PC-9 (cell line): ENCODE measurements around the gene LSM7. TPM values are rescaled to one million over a fixed set of nuclear protein-coding genes. Genes with fewer than 3 reads are reported as not detected.

Experiments
- BruUV-seq: library from RNA; stranded (reverse); fragments of 400-500 nt; replicated peaks from 2 replicates; lab custom pipeline; 2021; lab: Mats Ljungman, UMichigan
- CTCF ChIA-PET: fragments of 300-600 bp; sonication (Branson Sonifier 250); formaldehyde crosslinking; loops from one replicate; lab custom pipeline; 2022; ENCODE audit warnings: antibody characterized with exemption; lab: Charles Lee
- POLR2A ChIA-PET: fragments of 300-600 bp; sonication (Branson Sonifier 250); formaldehyde crosslinking; loops from one replicate; lab custom pipeline; 2022; ENCODE audit warnings: antibody characterized with exemption; ENCODE audit not compliant: unreplicated experiment; lab: Charles Lee
- DNase-seq, 2 experiments: peaks; one replicate each; pipeline versions ENCODE4 v3.0.0 to v3.0.0-alpha.2; 2015 to 2022; ENCODE audit warnings: mixed read lengths in 1 of 2
- H2AFZ ChIP-seq: fragments of 200-600 bp; sonication (generic); 2 replicates; pipeline ENCODE4 v1.8.1; 2017; ENCODE audit warnings: antibody characterized with exemption
- H3F3A ChIP-seq: fragments of 200-600 bp; sonication (generic); 2 replicates; pipeline ENCODE4 v1.8.1; 2017; ENCODE audit warnings: antibody characterized with exemption, mild to moderate bottlenecking, low read depth; ENCODE audit not compliant: insufficient read depth
- H3K27ac ChIP-seq: fragments of 200-600 bp; sonication (generic); 2 replicates; pipeline ENCODE4 v1.6.1; 2016; ENCODE audit warnings: mixed run types
- H3K27me3 ChIP-seq: fragments of 200-600 bp; sonication (generic); 2 replicates; pipeline ENCODE4 v1.6.1; 2016; ENCODE audit warnings: low read depth, mixed run types; ENCODE audit not compliant: insufficient read depth
- H3K36me3 ChIP-seq: fragments of 200-600 bp; sonication (generic); 2 replicates; pipeline ENCODE4 v1.6.1; 2016; ENCODE audit warnings: low read depth, mixed run types
- H3K4me1 ChIP-seq: fragments of 200-600 bp; sonication (generic); replicated peaks from 2 replicates; pipeline ENCODE4 v1.6.1; 2016; ENCODE audit warnings: mixed run types; ENCODE audit not compliant: insufficient read depth
- H3K4me2 ChIP-seq: fragments of 200-600 bp; sonication (generic); 2 replicates; pipeline ENCODE4 v1.6.1; 2017; ENCODE audit warnings: mixed run types
- H3K4me3 ChIP-seq: fragments of 200-600 bp; sonication (generic); 2 replicates; pipeline ENCODE4 v1.6.1; 2016; ENCODE audit warnings: mixed run types
- H3K79me2 ChIP-seq: fragments of 200-600 bp; sonication (generic); 2 replicates; pipeline ENCODE4 v1.6.1; 2017; ENCODE audit warnings: low read depth, mixed run types
- H3K9me2 ChIP-seq: fragments of 200-600 bp; sonication (generic); 2 replicates; pipeline ENCODE4 v1.8.1; 2017; ENCODE audit warnings: mild to moderate bottlenecking; ENCODE audit not compliant: insufficient read depth
- H3K9me3 ChIP-seq: fragments of 200-600 bp; sonication (generic); 2 replicates; pipeline ENCODE4 v1.8.1; 2016; ENCODE audit warnings: low read depth; ENCODE audit not compliant: insufficient read depth
- H4K20me1 ChIP-seq: fragments of 200-600 bp; sonication (generic); 2 replicates; pipeline ENCODE4 v1.8.1; 2017; ENCODE audit not compliant: insufficient read depth
- CTCF ChIP-seq: fragments of 200-600 bp; sonication (generic); conservative IDR thresholded peaks from 2 replicates; pipeline ENCODE4 v1.6.1; 2017; ENCODE audit warnings: mixed run types, antibody characterized with exemption, mild to moderate bottlenecking, moderate library complexity
- EZH2 ChIP-seq: fragments of 200-600 bp; sonication (generic); IDR thresholded peaks from 2 replicates; pipeline ENCODE4 v1.8.0; 2017; ENCODE audit warnings: antibody characterized with exemption, low read depth
- intact Hi-C: fragments of 100-400 bp; cut with micrococcal nuclease; formaldehyde crosslinking; loops from one replicate; pipeline ENCODE4 v1.10.0; 2022; ENCODE audit not compliant: unreplicated experiment
- total RNA-seq: library from RNA; stranded (reverse); gene quantifications from 2 replicates; pipeline ENCODE4 v1.2.3, GENCODE V29; 2021

LSM7 gene
- total RNA-seq, 1 experiment from 2014 or later: 80.2 TPM

GRCh38 chr19:2288818-2289713, 39.3 kb downstream of the LSM7 start:
- no peaks in the 10 kb centered on the region for H3K4me1 ChIP-seq
- no peak overlapping the region for H3K4me3 ChIP-seq
- H3K27ac ChIP-seq: no peak overlapping the region
- H3K79me2 ChIP-seq: no peaks in the 10 kb centered on the region
- no peaks in the 10 kb centered on the region for H3K27me3 ChIP-seq
- no peaks in the 10 kb centered on the region for H3K9me2 ChIP-seq
- H4K20me1 ChIP-seq: no peaks in the 10 kb centered on the region
- no peak overlapping the region for H3K4me2 ChIP-seq
- no peak for DNase-seq
- intact Hi-C loops: no loop called here
- ChIA-PET POLR2A (no interaction called here), CTCF (no interaction called here)
- H2AFZ ChIP-seq: no peak overlapping the region
- TF ChIP-seq CTCF (no peak), EZH2 (no peak)
- no peaks in the 10 kb centered on the region for H3K9me3 ChIP-seq
- no peaks in the 10 kb centered on the region for H3F3A ChIP-seq
- no peaks in the 10 kb centered on the region for H3K36me3 ChIP-seq
- no TSS peak for BruUV-seq

GRCh38 chr19:2288338-2288817, 40.0 kb downstream of the LSM7 start:
- H3K4me2 ChIP-seq: no peak overlapping the region
- H3F3A ChIP-seq: no peaks in the 10 kb centered on the region
- intact Hi-C loops: no loop called here
- H3K4me3 ChIP-seq: no peak overlapping the region
- H3K27me3 ChIP-seq: no peaks in the 10 kb centered on the region
- DNase-seq: no peak
- no peaks in the 10 kb centered on the region for H3K79me2 ChIP-seq
- H3K4me1 ChIP-seq: no peaks in the 10 kb centered on the region
- no peaks in the 10 kb centered on the region for H3K9me3 ChIP-seq
- TF ChIP-seq EZH2 (no peak), CTCF (no peak)
- BruUV-seq: no TSS peak
- no peaks in the 10 kb centered on the region for H4K20me1 ChIP-seq
- no peak overlapping the region for H3K27ac ChIP-seq
- no peak overlapping the region for H2AFZ ChIP-seq
- H3K9me2 ChIP-seq: no peaks in the 10 kb centered on the region
- POLR2A ChIA-PET: no interaction called here
- CTCF ChIA-PET: no interaction called here
- H3K36me3 ChIP-seq: no peaks in the 10 kb centered on the region

GRCh38 chr19:2287585-2288337, 40.6 kb downstream of the LSM7 start:
- POLR2A ChIA-PET: no interaction called here

More at GRCh38 chr19:2287585-2288337, 40.6 kb downstream of the LSM7 start:
- H3K36me3 ChIP-seq: no peaks in the 10 kb centered on the region
- no peak for DNase-seq
- CTCF ChIA-PET: no interaction called here
- no peaks in the 10 kb centered on the region for H3K27me3 ChIP-seq
- no peaks in the 10 kb centered on the region for H3F3A ChIP-seq
- no peak overlapping the region for H3K4me2 ChIP-seq
- H3K27ac ChIP-seq: no peak overlapping the region
- no peaks in the 10 kb centered on the region for H3K79me2 ChIP-seq
- no peaks in the 10 kb centered on the region for H4K20me1 ChIP-seq
- no peaks in the 10 kb centered on the region for H3K4me1 ChIP-seq
- no peak overlapping the region for H3K4me3 ChIP-seq
- TF ChIP-seq CTCF: no peak
- TF ChIP-seq EZH2: no peak
- H3K9me2 ChIP-seq: no peaks in the 10 kb centered on the region
- H3K9me3 ChIP-seq: no peaks in the 10 kb centered on the region
- BruUV-seq: no TSS peak
- H2AFZ ChIP-seq: no peak overlapping the region
- intact Hi-C loops: no loop called here
